GM18517 (cell line): ENCODE data around the gene XPNPEP1.

Experiments used
- ATAC-seq: cut with Tn5 transposase; IDR thresholded peaks from one replicate; pipeline ENCODE4 v1.9.1; 2021; ENCODE audit warnings: mild to moderate bottlenecking, moderate library complexity; ENCODE audit not compliant: unreplicated experiment

Gene XPNPEP1

GRCh38 chr10:109866995-109867635, 56.2 kb downstream of the XPNPEP1 start:
- no peak for ATAC-seq

GRCh38 chr10:109866168-109866994, 56.9 kb downstream of the XPNPEP1 start:
- ATAC-seq = no peak

GRCh38 chr10:109863775-109864174, 59.5 kb downstream of the XPNPEP1 start:
- ATAC-seq = no peak

- ATAC-seq = no peak
Measured at GRCh38 chr10:109862738-109863137, 60.6 kb downstream of the XPNPEP1 start.

- no peak for ATAC-seq
Measured at GRCh38 chr10:109862041-109862440, 61.3 kb downstream of the XPNPEP1 start.

GRCh38 chr10:109861081-109861480, 62.2 kb downstream of the XPNPEP1 start:
- ATAC-seq = no peak

- ATAC-seq = no peak
Measured at GRCh38 chr10:109859221-109859620, 64.1 kb downstream of the XPNPEP1 start.

- no peak for ATAC-seq
Measured at GRCh38 chr10:109855746-109856145, 67.6 kb downstream of the XPNPEP1 start.

GRCh38 chr10:109853921-109854320, 69.4 kb downstream of the XPNPEP1 start:
- no peak for ATAC-seq

- peak; percentile 88 for ATAC-seq
Measured at GRCh38 chr10:109852475-109853037, 70.8 kb downstream of the XPNPEP1 start.

GRCh38 chr10:109851616-109852474, 71.5 kb downstream of the XPNPEP1 start:
- no peak for ATAC-seq

- ATAC-seq = no peak
Measured at GRCh38 chr10:109846832-109847231, 76.5 kb downstream of the XPNPEP1 start.

- no peak for ATAC-seq
Measured at GRCh38 chr10:109845308-109845707, 78.0 kb downstream of the XPNPEP1 start.

GRCh38 chr10:109838592-109839244, 84.6 kb downstream of the XPNPEP1 start:
- ATAC-seq = no peak

GRCh38 chr10:109837384-109837783, 85.9 kb downstream of the XPNPEP1 start:
- ATAC-seq = no peak

- ATAC-seq = no peak
Measured at GRCh38 chr10:109835257-109835656, 88.1 kb downstream of the XPNPEP1 start.

GRCh38 chr10:109831846-109832245, 91.5 kb downstream of the XPNPEP1 start:
- no peak for ATAC-seq

- ATAC-seq = no peak
Measured at GRCh38 chr10:109824206-109824605, 99.1 kb downstream of the XPNPEP1 start.

GRCh38 chr10:109823196-109823595, 100.1 kb downstream of the XPNPEP1 start:
- ATAC-seq = no peak

GRCh38 chr10:109821672-109822071, 101.6 kb downstream of the XPNPEP1 start:
- ATAC-seq = no peak
